ENCODE data around the gene CNTFR.

DNA sequence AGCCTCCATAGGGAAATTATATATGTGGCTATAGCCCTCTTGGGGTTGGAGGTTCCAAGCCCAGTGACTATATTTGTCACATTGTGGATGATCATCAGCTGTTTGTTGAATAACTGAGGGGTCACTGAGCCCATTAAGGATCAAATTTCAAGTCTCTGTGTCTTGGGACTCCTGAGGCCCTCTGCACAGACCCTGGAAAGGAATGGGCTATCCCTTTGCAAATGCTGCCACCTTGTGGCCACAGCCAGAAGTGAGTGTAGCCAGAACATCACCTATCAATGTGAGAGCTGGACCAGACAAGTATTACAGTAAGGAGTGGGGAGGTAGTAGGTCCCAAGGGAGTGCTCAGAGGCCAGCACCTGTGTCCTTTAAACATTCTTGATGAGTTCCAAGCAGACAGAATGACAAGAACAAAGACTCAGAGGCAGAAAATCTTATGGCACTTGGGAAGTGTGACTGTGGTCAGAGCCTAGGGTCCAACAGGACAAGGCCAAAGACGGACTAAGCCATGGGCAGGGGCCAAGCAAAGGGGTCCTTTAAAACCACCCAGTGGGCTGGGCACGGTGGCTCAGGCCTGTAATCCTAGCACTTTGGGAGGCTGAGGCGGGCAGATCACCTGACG is 14.2 kb upstream of the CNTFR start:
- no peak for TF ChIP-seq NFXL1 (IDR thresholded peaks at IDR 0.05; ENCODE audit: borderline replicate concordance)
- TF ChIP-seq SREBF1 (IDR thresholded peaks at IDR 0.05; ENCODE audit: low read length) = no peak
- TF ChIP-seq, protein P1, sequence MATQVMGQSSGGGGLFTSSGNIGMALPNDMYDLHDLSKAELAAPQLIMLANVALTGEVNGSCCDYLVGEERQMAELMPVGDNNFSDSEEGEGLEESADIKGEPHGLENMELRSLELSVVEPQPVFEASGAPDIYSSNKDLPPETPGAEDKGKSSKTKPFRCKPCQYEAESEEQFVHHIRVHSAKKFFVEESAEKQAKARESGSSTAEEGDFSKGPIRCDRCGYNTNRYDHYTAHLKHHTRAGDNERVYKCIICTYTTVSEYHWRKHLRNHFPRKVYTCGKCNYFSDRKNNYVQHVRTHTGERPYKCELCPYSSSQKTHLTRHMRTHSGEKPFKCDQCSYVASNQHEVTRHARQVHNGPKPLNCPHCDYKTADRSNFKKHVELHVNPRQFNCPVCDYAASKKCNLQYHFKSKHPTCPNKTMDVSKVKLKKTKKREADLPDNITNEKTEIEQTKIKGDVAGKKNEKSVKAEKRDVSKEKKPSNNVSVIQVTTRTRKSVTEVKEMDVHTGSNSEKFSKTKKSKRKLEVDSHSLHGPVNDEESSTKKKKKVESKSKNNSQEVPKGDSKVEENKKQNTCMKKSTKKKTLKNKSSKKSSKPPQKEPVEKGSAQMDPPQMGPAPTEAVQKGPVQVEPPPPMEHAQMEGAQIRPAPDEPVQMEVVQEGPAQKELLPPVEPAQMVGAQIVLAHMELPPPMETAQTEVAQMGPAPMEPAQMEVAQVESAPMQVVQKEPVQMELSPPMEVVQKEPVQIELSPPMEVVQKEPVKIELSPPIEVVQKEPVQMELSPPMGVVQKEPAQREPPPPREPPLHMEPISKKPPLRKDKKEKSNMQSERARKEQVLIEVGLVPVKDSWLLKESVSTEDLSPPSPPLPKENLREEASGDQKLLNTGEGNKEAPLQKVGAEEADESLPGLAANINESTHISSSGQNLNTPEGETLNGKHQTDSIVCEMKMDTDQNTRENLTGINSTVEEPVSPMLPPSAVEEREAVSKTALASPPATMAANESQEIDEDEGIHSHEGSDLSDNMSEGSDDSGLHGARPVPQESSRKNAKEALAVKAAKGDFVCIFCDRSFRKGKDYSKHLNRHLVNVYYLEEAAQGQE (IDR thresholded peaks at IDR 0.05; ENCODE audit: low read depth, low read length) = no peak
- TF ChIP-seq POLR2AphosphoS5 (IDR thresholded peaks at IDR 0.05; ENCODE audit: low read length) = no peak
- TF ChIP-seq ETV6 (conservative IDR thresholded peaks at IDR 0.05 in 1 of 2, IDR thresholded peaks at IDR 0.05 in 1 of 2; ENCODE audit: borderline replicate concordance in 1 of 2, low read depth in 1 of 2) = no peak
- TF ChIP-seq RB1 (IDR thresholded peaks at IDR 0.05; ENCODE audit: borderline replicate concordance) = no peak
- TF ChIP-seq PAX5 (IDR thresholded peaks at IDR 0.05; ENCODE audit: borderline replicate concordance, low read depth, low read length) = no peak
